Measurements from ENCODE around the gene TMEM131.

TMEM131 gene

GRCh38 chr2:97779141-97779540, 216.6 kb downstream of the TMEM131 start:
- no peaks in the 10 kb centered on the region for H3K27me3 ChIP-seq (ENCODE audit: insufficient read depth, poor library complexity, severe bottlenecking)
- TF ChIP-seq GABPA (IDR thresholded peaks at IDR 0.05; ENCODE audit: low read depth), result no peak
- TF ChIP-seq SPI1 (IDR thresholded peaks at IDR 0.05; ENCODE audit: borderline replicate concordance, low read depth), result no peak
- TF ChIP-seq CTCF (IDR thresholded peaks at IDR 0.05; ENCODE audit: insufficient read depth, low read length), result no peak
- TF ChIP-seq POLR2AphosphoS5 (IDR thresholded peaks at IDR 0.05; ENCODE audit: low read depth), result no peak
- no peak for TF ChIP-seq REST (IDR thresholded peaks at IDR 0.05; ENCODE audit: insufficient replicate concordance, low read depth)
- DNase-seq (ENCODE audit: low read depth in 1 of 2, low spot score in 1 of 2), result no peak
- no peak overlapping the region for H3K4me3 ChIP-seq (replicated peaks; ENCODE audit: insufficient read depth, low read length)
- no peak overlapping the region for H3K27ac ChIP-seq (replicated peaks)

GRCh38 chr2:97775074-97775473, 220.7 kb downstream of the TMEM131 start:
- Histone ChIP-seq H3K27me3 (ENCODE audit: insufficient read depth, poor library complexity, severe bottlenecking) (no peaks in the 10 kb centered on the region), H3K27ac (replicated peaks) (no peak overlapping the region), H3K4me3 (replicated peaks; ENCODE audit: insufficient read depth, low read length) (no peak overlapping the region)
- DNase-seq (ENCODE audit: low read depth in 1 of 2, low spot score in 1 of 2), result no peak
- TF ChIP-seq REST (IDR thresholded peaks at IDR 0.05; ENCODE audit: insufficient replicate concordance, low read depth), result no peak
- no peak for TF ChIP-seq CTCF (IDR thresholded peaks at IDR 0.05; ENCODE audit: insufficient read depth, low read length)
- TF ChIP-seq SPI1 (IDR thresholded peaks at IDR 0.05; ENCODE audit: borderline replicate concordance, low read depth), result no peak
- no peak for TF ChIP-seq GABPA (IDR thresholded peaks at IDR 0.05; ENCODE audit: low read depth)
- no peak for TF ChIP-seq POLR2AphosphoS5 (IDR thresholded peaks at IDR 0.05; ENCODE audit: low read depth)

- no peak overlapping the region for H3K27ac ChIP-seq (replicated peaks)
- no peak for TF ChIP-seq CTCF (IDR thresholded peaks at IDR 0.05; ENCODE audit: insufficient read depth, low read length)
- no peak for TF ChIP-seq POLR2AphosphoS5 (IDR thresholded peaks at IDR 0.05; ENCODE audit: low read depth)
- no peak for TF ChIP-seq REST (IDR thresholded peaks at IDR 0.05; ENCODE audit: insufficient replicate concordance, low read depth)
- TF ChIP-seq GABPA (IDR thresholded peaks at IDR 0.05; ENCODE audit: low read depth), result no peak
- TF ChIP-seq SPI1 (IDR thresholded peaks at IDR 0.05; ENCODE audit: borderline replicate concordance, low read depth), result no peak
- DNase-seq (ENCODE audit: low read depth in 1 of 2, low spot score in 1 of 2), result no peak
- H3K4me3 ChIP-seq (replicated peaks; ENCODE audit: insufficient read depth, low read length), result no peak overlapping the region
- H3K27me3 ChIP-seq (ENCODE audit: insufficient read depth, poor library complexity, severe bottlenecking), result no peaks in the 10 kb centered on the region
Observed at GRCh38 chr2:97774425-97774824, 221.3 kb downstream of the TMEM131 start.

Data from HL-60 (cell line).